ENCODE data around the gene SLC9A1.

The SLC9A1 gene

DNA sequence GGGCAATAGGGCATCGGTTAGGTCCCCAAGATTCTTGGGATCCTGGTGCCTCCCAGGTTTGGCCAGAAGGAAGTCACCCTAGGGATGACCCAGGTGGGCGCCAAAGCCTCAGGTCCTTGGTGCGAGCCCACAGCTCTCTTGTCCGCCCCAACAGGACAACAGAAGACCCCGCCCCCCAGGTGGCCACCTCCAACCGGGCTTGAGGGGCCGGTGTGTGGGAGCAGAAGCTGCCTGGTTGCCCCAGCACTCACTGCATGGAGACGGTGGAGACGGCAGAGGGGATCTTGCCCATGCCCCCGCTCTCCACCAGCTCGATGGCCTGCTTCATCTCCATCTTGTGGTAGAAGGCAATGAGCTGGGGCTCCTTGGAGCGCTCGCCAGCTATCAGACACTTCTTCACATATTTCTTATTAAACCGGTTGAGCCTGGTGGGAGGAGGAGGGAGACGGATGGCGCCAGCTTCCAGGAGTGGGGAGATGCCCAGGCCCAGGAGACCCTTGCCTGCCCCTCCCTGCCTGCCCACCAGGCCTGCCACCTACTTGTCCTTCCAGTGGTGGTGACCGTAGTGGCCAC lies 52.7 kb downstream of the SLC9A1 start:
- DNase-seq (ENCODE audit: low read depth): no peak
- no peak for TF ChIP-seq CTCF (IDR thresholded peaks at IDR 0.05; ENCODE audit: low read depth, low read length, missing control alignments)
- no peak overlapping the region for H3K4me3 ChIP-seq (ENCODE audit: low read depth, low read length)

DNA sequence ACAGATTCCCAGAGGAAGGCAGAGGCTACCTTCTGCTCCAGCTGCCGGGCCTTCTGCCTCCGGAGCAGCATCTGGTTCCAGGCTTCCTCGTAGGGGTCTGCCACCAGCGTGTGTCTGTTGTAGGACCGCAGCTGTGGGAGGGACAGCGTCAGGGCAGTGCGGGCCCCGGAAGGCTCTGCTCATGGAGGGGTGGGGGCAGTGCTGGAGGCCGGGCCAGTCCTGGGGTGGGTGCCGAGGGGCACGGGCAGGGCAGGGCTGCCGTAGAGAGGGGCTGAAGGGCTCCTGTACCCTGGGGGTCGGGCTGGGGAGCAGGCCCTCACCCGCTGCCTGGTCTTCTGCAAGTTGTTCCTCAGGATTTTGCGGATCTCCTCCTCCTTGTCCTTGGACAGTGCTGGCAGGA lies 53.2 kb downstream of the SLC9A1 start:
- no peak for TF ChIP-seq CTCF (IDR thresholded peaks at IDR 0.05; ENCODE audit: low read depth, low read length, missing control alignments)
- DNase-seq (ENCODE audit: low read depth): no peak
- no peak overlapping the region for H3K4me3 ChIP-seq (ENCODE audit: low read depth, low read length)

DNA sequence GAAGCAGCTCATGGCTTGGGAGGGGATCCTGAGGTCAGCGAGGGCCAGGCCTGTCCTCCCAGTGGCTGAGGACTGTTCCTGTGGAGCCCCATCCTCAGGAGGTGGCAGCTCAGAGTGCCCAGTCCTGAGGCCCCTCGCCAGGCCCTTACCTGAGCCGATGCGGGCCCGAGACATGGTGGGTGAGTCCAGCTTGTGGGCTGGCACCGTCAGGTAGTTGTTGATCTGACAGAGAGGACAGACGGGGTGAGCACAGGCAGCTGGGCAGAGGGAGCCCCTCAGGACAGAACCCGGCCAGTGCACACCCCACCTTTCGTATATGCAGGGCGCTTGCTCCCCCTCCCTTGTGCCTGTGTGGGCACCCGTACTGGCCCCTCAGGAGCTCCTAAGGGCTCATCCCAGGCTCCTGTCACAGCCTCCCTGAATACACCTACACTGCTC lies 53.9 kb downstream of the SLC9A1 start:
- H3K4me3 ChIP-seq (ENCODE audit: low read depth, low read length): no peak overlapping the region
- no peak for DNase-seq (ENCODE audit: low read depth)
- no peak for TF ChIP-seq CTCF (IDR thresholded peaks at IDR 0.05; ENCODE audit: low read depth, low read length, missing control alignments)

GRCh38 chr1:27100335-27101053 lies 54.4 kb downstream of the SLC9A1 start:
- no peak overlapping the region for H3K4me3 ChIP-seq (ENCODE audit: low read depth, low read length)
- no peak for DNase-seq (ENCODE audit: low read depth)
- no peak for TF ChIP-seq CTCF (IDR thresholded peaks at IDR 0.05; ENCODE audit: low read depth, low read length, missing control alignments)

DNA sequence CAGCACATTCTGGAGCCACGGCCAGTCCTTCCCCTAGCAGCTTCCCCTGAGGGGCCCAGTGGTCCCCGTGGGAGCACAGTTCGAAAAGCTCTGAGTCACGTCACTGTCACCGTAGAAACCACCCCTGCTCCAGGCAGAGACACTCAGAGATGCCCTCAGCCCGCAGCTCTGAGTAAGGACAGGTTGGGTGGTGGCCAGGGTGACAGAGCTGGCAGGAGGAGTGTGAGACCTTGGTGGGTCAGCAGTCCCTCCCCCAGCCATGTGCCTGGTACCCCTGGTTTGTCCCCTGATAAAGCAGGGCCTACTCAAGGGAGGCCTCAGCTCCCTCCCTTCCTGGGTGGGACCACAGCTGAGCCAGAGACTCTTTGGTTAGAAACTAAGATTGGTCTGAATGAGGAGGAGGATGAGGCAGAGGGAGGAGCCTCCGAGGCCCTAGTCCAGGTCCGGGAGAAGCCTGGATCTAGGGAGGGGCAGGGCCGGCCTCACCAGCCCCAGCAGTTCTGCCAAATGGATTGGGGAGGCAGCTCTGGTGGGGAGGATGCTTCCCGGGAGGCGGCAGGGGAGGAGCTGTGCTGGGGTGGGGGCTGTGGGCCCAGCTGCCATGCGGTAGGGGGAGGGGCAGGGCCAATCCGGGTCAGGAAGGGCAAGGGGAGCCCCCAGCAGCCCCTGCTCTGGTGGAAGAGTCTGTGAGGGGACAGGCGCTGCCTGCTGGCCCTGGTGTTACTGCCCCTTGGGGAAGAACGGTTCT lies 55.2 kb downstream of the SLC9A1 start:
- no peak for DNase-seq (ENCODE audit: low read depth)
- no peak for TF ChIP-seq CTCF (IDR thresholded peaks at IDR 0.05; ENCODE audit: low read depth, low read length, missing control alignments)
- H3K4me3 ChIP-seq (ENCODE audit: low read depth, low read length): no peak overlapping the region

DNA sequence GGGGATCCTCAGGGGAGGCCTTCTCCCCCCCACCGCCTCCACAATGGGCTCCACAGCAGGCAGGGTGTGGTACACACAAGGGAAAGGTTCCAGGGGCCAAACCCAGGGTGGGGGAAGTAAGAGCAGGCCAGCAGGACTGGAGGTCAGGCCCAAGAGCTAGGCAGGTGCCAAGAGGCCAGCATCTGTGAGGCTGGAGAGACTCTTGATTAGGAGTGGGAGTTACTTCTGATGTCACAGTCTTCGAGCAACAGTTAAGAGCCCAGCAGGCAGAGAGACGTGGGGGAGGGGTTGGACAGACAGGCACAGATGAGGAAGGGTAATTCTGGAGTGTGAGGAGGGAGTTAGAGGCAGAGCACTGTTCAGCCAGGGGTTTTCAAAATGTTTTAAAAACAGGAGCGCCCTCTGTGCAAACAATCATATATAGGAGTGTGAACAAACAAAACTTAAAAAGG lies 55.8 kb downstream of the SLC9A1 start:
- TF ChIP-seq CTCF (IDR thresholded peaks at IDR 0.05; ENCODE audit: low read depth, low read length, missing control alignments): no peak
- no peak for DNase-seq (ENCODE audit: low read depth)
- H3K4me3 ChIP-seq (ENCODE audit: low read depth, low read length): no peak overlapping the region
